Smooth muscle cell (in vitro differentiated cells): ENCODE measurements around the gene SLC5A3. TPM values are rescaled to one million over a fixed set of nuclear protein-coding genes. Genes with fewer than 3 reads are reported as not detected.
A peak's percentile ranks its signal among the peaks of the same experiment; 100 is the strongest.

Source experiments
- DNase-seq: peaks from one replicate; lab custom pipeline; 2025; ENCODE audit not compliant: unreplicated experiment; lab: John Stamatoyannopoulos, UW
- H2AFZ ChIP-seq: fragments of 200-600 bp; sonication (generic); 2 replicates; pipeline ENCODE4 v1.6.0; 2016; ENCODE audit warnings: antibody characterized with exemption, low read depth, mild to moderate bottlenecking
- H3F3A ChIP-seq: fragments of 200-600 bp; sonication (generic); 2 replicates; pipeline ENCODE4 v1.6.0; 2017; ENCODE audit warnings: antibody characterized with exemption, low read depth
- H3K27ac ChIP-seq: fragments of 200-600 bp; sonication (generic); 2 replicates; pipeline ENCODE4 v1.5.1; 2016; ENCODE audit warnings: low read depth, mild to moderate bottlenecking
- H3K27me3 ChIP-seq: fragments of 200-600 bp; sonication (generic); 2 replicates; pipeline ENCODE4 v1.6.1; 2016; ENCODE audit warnings: low read depth, mild to moderate bottlenecking
- H3K36me3 ChIP-seq: fragments of 200-600 bp; sonication (generic); 2 replicates; pipeline ENCODE4 v1.5.1; 2016; ENCODE audit warnings: low read depth
- H3K4me1 ChIP-seq: fragments of 200-600 bp; sonication (generic); 2 replicates; pipeline ENCODE4 v1.5.1; 2016; ENCODE audit warnings: low read depth
- H3K4me2 ChIP-seq: fragments of 200-600 bp; sonication (generic); 2 replicates; pipeline ENCODE4 v1.6.0; 2016; ENCODE audit warnings: mild to moderate bottlenecking
- H3K4me3 ChIP-seq: fragments of 200-600 bp; sonication (generic); 2 replicates; pipeline ENCODE4 v1.5.1; 2016; ENCODE audit warnings: mild to moderate bottlenecking
- H3K79me2 ChIP-seq: fragments of 200-600 bp; sonication (generic); 2 replicates; pipeline ENCODE4 v1.6.0; 2016; ENCODE audit warnings: low read depth, mild to moderate bottlenecking
- H3K9ac ChIP-seq: fragments of 200-600 bp; sonication (generic); 2 replicates; pipeline ENCODE4 v1.6.0; 2016; ENCODE audit warnings: low read depth
- H3K9me3 ChIP-seq: fragments of 200-600 bp; sonication (generic); replicated peaks from 2 replicates; pipeline ENCODE4 v1.5.1; 2016; ENCODE audit warnings: low read depth
- H4K20me1 ChIP-seq: fragments of 200-600 bp; sonication (generic); 2 replicates; pipeline ENCODE4 v1.6.0; 2016; ENCODE audit warnings: low read depth
- WGBS: methylation state at CpG from one replicate; pipeline ENCODE4 v1.1.7; 2016; ENCODE audit warnings: low lambda C conversion rate; 5-methylcytosine and 5-hydroxymethylcytosine counted together
- polyA plus RNA-seq: library from polyadenylated mRNA; unstranded; fragments of >200 nt; fragmentation: Nextera tagmentation; extraction: Ambion mirVana; gene quantifications from 2 replicates; pipeline ENCODE4 v1.2.1, GENCODE V29; 2016
- total RNA-seq: library from RNA; depleted of rRNA; stranded (reverse); fragments of >200 nt; gene quantifications from 2 replicates; pipeline ENCODE4 v1.2.3, GENCODE V29; 2014
- TF ChIP-seq, protein P1 (sequence below): fragments of 200-600 bp; sonication (generic); IDR thresholded peaks from 2 replicates; pipeline ENCODE4 v1.5.1; 2017; ENCODE audit warnings: borderline replicate concordance, mild to moderate bottlenecking, antibody characterized with exemption; ENCODE audit not compliant: insufficient read depth, poor library complexity, severe bottlenecking

SLC5A3 gene
- total and polyA plus RNA-seq, 2 experiments from 2014 or later: 2.0 to 24.6 TPM

DNA sequence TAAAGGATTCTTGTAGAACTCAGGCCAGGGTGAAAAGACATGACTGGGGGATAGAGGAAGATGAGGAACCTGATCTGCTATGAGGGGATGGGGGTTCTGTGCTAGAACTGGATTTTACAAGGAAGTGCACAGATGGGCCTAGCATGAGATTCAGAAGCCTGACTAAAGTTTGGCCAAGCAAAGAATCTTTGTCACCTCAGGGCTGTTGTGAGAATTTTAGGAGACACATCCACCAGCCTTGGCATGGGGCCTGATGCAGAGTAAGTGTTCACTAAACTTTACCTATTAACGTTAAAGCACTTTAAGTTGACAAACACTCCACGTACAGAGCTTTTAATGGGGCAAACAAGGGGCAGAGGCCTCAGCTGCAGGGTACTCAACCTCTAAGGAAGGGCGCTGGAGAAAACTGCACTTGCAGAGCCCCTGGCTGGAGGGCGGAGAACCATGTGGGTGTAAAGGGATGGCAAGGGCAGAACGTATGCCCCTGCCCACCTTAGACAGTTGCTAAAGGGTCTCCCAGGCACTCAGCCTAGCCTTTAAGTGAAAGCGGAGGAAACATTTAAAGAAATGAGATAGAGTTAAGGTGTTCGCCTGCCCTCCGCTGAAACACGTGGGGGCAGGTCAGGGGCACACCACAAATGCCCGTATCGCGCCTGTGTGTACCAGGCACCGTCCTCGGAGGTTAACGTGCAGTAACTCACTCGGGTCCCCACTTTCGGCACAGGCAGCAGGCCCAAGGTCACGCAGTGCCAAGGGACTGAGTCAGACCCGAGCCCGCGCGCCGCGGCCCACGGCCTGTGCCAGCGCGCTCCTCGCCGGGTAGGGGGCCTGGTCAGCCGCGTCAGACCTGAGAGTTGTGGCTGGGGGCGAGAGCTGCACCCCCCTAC is 990 bp upstream of the SLC5A3 start:
- peaks cover 24% of the 10 kb centered on the region for H3K4me1 ChIP-seq
- peak overlapping the region; percentile 66 for H3K27ac ChIP-seq
- H3K27me3 ChIP-seq: no peaks in the 10 kb centered on the region
- H4K20me1 ChIP-seq: peaks cover 33% of the 10 kb centered on the region
- peak overlapping the region; percentile 63 for H3K4me3 ChIP-seq
- H2AFZ ChIP-seq: peak overlapping the region; percentile 93
- H3F3A ChIP-seq: no peaks in the 10 kb centered on the region
- H3K9ac ChIP-seq: peak overlapping the region; percentile 80
- WGBS: 41% methylated on average over 32 of the region's 32 CpGs
- DNase-seq: no peak
- no peaks in the 10 kb centered on the region for H3K36me3 ChIP-seq
- H3K79me2 ChIP-seq: peaks cover 34% of the 10 kb centered on the region
- TF ChIP-seq, protein P1, sequence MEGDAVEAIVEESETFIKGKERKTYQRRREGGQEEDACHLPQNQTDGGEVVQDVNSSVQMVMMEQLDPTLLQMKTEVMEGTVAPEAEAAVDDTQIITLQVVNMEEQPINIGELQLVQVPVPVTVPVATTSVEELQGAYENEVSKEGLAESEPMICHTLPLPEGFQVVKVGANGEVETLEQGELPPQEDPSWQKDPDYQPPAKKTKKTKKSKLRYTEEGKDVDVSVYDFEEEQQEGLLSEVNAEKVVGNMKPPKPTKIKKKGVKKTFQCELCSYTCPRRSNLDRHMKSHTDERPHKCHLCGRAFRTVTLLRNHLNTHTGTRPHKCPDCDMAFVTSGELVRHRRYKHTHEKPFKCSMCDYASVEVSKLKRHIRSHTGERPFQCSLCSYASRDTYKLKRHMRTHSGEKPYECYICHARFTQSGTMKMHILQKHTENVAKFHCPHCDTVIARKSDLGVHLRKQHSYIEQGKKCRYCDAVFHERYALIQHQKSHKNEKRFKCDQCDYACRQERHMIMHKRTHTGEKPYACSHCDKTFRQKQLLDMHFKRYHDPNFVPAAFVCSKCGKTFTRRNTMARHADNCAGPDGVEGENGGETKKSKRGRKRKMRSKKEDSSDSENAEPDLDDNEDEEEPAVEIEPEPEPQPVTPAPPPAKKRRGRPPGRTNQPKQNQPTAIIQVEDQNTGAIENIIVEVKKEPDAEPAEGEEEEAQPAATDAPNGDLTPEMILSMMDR: no peak
- no peaks in the 10 kb centered on the region for H3K9me3 ChIP-seq
- peak overlapping the region; percentile 96 for H3K4me2 ChIP-seq

DNA sequence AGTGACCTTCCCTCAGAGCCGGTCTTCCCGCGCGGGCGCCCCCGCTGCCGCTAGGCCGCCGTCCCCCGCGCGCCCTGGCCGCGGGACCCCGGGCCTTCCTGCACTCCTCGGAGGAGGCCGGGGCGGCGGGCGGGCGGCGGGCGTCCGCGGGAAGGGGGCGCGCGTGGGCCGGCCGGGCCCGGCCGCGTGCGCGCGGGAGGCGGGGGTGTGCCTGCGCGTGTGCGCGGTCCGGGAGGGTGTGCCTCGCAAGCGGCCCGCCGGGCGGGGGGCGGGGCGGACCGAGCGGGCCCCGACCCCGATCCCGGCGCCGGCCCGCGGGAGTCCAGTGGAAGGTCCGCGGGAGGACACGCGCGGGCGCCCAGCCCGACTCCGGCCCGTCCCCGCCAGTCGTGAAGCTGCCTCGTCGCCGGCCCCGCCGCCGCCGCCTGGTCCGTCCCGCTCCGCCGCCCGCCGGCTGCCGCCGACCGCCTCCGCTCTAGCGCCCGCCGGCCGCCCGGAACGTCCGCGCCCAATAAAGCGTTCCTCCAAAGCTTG is 438 bp downstream of the SLC5A3 start:
- Histone ChIP-seq H3K4me1 (peaks cover 38% of the 10 kb centered on the region), H3K27ac (peak overlapping the region; percentile 53), H4K20me1 (peaks cover 47% of the 10 kb centered on the region), H3K9ac (peak overlapping the region; percentile 79), H3K4me2 (peak overlapping the region; percentile 89), H3K9me3 (no peaks in the 10 kb centered on the region), H3K27me3 (no peaks in the 10 kb centered on the region), H3K36me3 (no peaks in the 10 kb centered on the region), H3K79me2 (peaks cover 48% of the 10 kb centered on the region), H3F3A (no peaks in the 10 kb centered on the region), H2AFZ (peak overlapping the region; percentile 8), H3K4me3 (peak overlapping the region; percentile 80)
- DNase-seq: no peak
- TF ChIP-seq, protein P1: no peak
- WGBS: under 1% methylated on average over 53 of the region's 95 CpGs

DNA sequence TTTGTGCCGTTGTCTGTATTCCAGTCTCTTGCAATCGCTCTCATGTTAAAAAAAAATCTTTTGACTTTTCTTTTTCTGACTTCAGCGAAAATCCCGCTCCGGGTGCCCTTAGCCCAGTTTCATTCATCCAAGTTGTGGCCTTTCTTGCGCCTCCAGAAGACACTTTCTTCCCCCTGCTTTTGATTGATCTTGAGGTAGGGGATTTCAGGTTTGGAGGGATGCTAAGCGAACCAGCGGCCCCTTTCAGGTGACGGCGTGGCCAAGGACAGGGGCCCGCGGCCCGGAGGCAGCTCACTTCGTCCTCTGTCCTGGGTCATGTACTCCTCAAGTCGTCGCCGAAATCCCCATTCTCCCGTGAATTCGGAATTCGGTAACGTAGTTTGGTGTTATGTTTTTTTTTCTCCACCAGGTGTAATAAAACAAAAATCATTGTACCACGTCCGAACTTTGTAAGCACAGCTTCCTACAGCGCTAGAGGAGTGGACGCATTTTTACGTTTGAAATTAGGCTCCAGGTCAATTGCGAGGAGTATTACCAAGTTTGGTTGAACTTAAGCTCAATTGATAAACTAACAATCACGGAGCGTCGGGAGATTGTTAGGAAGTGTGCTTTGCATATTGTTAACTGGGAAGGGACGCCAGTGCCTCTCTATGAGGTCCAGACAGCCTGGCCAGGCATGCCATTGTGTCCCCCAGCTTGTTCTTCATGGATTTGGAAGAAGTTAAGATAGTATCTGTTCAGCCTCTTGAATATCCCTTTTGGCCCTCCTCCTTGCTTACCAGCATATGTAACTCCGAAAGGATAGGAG is 1.1 kb downstream of the SLC5A3 start:
- Histone ChIP-seq H2AFZ (peak overlapping the region; percentile 8), H3K79me2 (peaks cover 52% of the 10 kb centered on the region), H3K27me3 (no peaks in the 10 kb centered on the region), H3K4me2 (peak overlapping the region; percentile 89), H3K9me3 (no peaks in the 10 kb centered on the region), H3K36me3 (no peaks in the 10 kb centered on the region), H3K4me1 (peaks cover 42% of the 10 kb centered on the region), H3K27ac (no peak overlapping the region), H3K9ac (peak overlapping the region; percentile 69), H4K20me1 (peaks cover 52% of the 10 kb centered on the region), H3K4me3 (peak overlapping the region; percentile 80), H3F3A (no peaks in the 10 kb centered on the region)
- WGBS: 3% methylated on average over 32 of the region's 32 CpGs
- TF ChIP-seq, protein P1: peak; percentile 2
- DNase-seq: no peak
